Measurements from ENCODE around the gene MRPL2.
A peak's percentile ranks its signal among the peaks of the same experiment; 100 is the strongest.
"Not testable (repeated sequence)": the region's sequence is repeated elsewhere in the genome, so short reads cannot be mapped to it uniquely, and the experiment has no call there.

Gene MRPL2

DNA sequence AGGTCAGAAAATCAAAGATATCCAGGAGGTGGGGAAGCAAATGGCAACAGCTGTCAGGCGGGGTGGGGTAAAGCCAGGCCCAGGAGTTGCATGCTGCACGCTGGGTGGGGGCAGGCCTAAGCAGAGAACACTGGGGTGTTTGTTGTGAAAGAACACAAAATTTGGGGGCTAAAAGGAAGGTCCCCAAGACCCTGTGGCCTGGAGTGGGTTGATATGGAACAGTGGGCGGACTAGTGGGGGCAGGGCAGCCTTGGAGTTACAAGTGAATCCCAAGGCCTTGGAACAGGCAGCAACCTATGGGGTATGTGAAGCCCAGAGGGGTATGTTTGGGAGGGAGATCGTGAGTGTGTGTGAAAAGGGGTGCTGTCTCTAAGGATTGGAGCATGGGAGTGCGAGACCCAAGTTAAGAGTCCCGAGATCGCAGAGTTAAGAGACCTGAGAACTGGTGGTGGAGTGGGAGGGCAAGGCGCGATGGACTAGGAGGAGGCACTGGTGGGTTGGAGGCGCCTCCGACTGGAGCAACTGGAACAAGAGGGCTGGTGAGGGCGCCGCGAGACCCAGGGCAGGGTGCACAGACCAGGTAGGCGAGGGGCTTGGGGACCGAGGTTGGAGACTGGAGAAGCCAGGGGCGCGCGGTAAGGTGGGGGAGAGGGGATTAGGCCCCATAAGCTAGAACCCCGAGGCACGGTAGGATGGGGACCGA, 6.2 kb downstream of the MRPL2 start:
- DNase-seq (ENCODE audit: low spot score): no peak

DNA sequence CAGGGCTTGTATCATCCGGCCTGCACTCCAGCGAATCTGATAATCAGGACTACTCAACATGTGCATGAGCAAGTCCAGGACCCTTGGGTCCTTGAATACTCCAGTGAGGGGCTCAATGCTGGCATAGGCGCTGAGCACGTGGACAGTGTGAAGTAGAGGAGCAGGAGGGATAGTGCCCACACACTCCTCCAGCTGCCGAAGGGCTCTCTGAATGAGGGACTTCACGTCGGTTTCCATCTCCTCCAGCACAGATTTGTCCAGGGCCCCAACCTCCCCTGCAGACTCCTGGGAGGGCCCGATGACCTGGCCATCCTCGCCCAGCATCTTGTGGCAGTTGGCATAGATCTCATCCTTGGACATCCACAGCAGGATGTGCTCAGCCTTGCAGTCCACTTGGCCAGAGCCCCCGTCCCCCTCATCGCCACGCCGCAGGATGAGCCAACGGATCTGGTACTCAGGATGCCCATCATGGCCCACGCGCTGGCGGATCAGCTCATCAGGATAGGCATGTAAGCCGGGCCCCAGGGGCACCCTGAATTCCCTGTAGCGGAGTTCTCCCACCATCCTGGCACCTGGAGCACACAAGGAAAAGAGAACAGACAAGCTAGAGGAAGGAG, 6.9 kb downstream of the MRPL2 start:
- DNase-seq (ENCODE audit: low spot score): no peak

- no peak for DNase-seq (ENCODE audit: low spot score)
Measured at GRCh38 chr6:43050981-43051380, 8.3 kb downstream of the MRPL2 start.

- no peak for DNase-seq (ENCODE audit: low spot score)
Measured at GRCh38 chr6:43047998-43048397, 11.2 kb downstream of the MRPL2 start.

DNA sequence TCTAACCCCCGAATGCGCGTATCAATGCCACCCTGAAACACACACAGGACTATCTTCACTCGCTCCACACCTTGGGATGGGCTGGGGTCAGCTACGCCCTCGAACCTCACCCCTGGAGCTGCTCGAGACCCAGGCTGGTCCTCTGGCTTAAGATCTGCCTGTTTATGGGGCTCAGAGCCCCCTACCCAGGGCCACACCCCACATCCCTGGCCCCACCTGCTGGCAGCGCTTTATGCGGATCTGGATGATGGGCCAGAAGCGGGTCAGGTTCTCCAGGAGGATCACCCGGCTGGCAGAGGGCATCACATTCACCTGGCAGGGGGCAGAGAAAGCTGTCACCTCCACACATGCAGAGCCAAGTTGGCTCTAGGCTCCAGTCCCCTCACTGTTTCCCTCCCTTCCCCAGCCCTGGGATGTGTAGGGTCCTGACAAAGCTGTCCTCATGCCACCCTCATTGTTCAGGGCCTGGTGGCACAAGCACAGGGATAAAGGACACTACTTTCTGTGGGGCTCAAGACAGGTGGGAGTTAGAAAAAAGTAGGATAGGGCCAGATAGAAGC, 13.8 kb downstream of the MRPL2 start:
- no peak for DNase-seq (ENCODE audit: low spot score)

DNA sequence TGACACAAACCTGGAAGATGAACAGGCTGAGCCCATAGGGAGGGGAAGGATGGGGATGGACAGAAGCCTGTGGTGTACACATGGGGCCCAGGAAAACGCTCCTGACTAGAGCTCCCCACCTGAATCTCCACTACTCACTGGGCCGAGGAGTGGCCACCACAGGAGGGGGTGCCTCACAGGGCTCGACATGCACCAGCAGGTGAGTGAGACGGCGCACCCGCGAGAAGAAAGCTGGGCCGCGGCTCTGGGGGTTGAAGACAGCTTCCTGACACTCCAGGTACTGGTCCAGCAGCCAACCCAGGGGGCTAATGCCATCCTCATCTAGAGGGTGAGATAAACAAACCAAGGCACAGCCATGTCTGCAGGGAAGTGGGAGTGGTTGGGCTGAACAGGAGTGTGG, 15.9 kb downstream of the MRPL2 start:
- no peak for DNase-seq (ENCODE audit: low spot score)

DNA sequence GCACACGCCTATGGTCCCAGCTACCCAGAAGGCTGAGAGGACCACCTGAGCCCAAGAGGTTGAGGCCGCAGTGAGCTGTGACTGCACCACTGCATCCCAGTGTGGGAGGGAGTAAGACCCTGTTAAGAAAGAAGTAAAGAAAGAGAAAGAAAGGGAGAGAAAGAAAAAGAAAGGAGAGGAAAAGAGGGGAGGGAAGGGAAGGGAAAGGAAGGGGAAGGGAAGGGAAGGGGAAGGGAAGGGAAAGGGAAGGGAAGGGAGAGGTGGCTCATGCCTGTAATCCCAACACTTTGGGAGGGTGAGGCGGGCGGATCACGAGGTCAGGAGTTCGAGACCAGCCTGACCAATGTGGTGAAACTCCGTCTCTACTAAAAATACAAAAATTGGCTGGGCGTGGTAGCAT, 17.8 kb downstream of the MRPL2 start:
- not testable (repeated sequence) for DNase-seq (ENCODE audit: low spot score)

DNA sequence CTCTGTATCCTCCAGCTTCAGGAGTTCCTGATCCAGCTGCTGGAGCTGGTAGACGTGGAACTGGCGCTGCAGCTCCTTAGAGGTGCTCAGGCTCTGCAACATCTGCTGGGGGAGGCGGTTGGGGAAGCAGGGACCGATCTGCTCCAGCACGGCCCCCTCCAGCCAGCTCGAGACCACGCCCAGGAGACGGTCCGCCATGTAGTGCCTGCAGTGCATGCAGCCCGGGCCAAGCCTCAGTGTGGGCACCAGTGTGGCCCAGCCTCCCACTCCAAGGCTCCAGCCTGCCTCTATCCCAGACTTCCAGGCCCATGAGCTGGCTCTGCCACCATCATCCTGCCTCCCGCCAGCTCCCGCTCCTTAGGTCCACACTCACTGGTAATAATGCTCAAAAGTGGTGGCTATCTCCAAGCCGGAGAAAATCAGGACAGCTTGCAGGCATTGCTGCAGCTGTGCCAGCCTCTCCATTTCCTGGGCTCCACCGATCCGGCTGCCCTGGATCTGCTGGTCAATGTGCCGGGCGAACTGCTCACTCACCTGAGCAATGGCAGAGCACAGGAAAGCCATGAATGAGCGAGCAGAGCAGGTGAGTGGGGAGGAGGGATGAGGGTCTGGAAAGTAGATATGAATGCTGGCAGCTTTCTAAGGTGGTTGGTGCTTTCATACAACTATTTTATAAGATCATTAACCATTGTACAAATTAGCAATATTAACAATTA, 18.5 kb downstream of the MRPL2 start:
- DNase-seq (ENCODE audit: low spot score): no peak

GRCh38 chr6:43038727-43039126, 20.5 kb downstream of the MRPL2 start:
- DNase-seq (ENCODE audit: low spot score): no peak

GRCh38 chr6:43037706-43038105, 21.5 kb downstream of the MRPL2 start:
- DNase-seq (ENCODE audit: low spot score): no peak

DNA sequence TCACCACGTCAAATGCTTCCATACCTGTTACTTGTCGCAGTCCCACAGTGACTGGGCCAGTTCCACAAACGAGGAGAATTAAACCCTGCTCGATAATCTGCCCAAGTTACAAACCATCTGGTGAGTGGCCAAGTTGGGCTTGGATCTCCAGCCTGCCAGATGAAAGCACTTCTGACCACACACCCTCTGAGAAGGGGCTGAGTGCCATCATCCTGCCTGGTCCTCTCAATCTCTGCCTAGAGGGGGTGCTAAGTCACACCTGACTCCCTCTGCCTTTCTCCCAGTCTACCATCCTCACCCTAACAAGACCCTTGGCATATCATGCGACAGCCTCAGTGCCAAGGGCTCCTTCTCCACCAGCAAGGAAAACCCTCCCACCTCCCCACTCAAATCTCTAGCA, 22.0 kb downstream of the MRPL2 start:
- no peak for DNase-seq (ENCODE audit: low spot score)

DNA sequence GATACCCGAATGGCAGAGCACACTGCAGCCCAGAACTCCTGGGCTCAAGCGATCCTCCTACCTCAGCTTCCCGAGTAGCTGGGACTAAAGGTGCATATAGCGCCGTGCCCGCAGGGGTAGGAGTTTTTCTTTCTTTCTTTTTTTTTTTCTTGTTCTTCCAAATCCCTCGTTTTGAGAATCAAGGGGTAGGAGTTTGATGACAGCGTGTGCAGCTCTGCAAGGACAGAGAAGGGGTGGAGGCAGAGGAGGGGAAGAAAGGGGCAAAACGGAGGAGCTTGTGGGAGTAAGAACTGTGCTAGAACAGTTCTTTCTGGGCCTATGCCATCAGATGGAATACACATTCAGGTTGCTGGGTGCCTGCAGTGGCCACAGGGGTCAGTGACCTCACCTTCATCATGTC, 22.5 kb downstream of the MRPL2 start:
- DNase-seq (ENCODE audit: low spot score): no peak

DNA sequence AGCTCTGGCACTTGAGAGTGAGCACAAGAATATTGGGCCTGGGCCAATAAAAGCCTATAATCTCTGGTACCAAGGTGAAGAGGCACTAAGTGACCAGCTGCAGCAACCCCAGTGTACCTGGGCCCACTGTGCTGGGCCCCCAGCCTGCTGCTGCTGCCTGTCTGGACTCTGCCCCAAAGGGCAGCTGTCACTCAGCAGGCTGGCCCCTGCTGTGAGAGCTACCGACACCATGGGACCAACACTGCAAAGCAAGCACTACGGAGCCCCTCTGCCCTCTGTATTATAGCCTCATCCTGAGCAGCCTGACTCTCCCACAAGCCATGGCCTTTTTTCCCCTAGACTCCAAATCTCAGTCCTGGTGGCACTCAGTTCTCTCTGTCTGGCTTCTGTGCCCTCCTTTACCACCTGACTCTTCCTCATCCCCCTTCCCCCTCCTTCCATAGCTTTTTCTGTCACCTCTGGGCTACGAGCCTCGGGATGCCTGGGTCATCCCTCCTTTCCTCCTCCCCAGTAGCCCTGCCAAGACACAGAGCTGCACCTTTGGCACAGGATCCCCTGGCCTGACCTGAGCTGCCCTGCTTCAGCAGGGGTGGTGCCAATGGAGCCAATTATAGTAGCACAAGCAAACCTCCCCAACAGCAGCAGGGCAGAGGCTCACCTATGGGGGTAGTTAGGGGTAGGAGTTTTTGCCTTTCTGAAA, 23.6 kb downstream of the MRPL2 start:
- DNase-seq (ENCODE audit: low spot score): no peak

- DNase-seq (ENCODE audit: low spot score): no peak
Measured at GRCh38 chr6:43034190-43034525, 25.1 kb downstream of the MRPL2 start.

DNA sequence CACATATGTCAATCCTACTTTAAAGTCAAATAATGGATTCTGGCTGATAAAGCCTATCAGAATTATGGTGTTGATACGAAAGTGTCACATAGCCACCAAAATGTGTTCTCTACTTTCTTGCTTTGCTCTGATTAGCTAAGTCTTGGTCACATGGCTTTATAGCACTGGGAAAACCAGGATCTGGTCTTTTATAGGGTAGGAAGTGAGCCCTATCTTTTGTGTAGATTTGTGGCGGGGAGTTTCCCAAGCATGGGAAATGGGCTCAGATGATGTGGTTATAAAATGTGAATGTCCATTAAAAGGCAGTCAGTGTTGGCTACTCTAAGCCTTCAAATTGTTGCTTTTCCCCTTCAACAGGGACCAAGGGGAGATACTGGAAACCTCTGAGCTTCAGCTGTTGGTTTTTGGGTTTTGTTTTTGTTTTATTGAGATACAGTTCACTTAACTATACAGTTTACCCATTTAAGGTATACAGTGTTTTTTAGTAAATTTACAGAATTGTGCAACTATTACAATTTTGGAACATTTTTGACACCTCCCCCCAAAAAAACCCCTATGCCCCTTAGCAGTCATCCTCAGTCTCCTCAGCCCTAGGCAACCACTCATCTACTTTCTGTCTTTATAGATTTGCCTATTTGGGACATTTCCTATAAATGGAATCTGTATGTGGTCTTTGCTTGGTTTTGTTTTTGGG, 25.6 kb downstream of the MRPL2 start:
- DNase-seq (ENCODE audit: low spot score): no peak

- DNase-seq (ENCODE audit: low spot score): no peak
Measured at GRCh38 chr6:43032326-43032725, 26.9 kb downstream of the MRPL2 start.

DNA sequence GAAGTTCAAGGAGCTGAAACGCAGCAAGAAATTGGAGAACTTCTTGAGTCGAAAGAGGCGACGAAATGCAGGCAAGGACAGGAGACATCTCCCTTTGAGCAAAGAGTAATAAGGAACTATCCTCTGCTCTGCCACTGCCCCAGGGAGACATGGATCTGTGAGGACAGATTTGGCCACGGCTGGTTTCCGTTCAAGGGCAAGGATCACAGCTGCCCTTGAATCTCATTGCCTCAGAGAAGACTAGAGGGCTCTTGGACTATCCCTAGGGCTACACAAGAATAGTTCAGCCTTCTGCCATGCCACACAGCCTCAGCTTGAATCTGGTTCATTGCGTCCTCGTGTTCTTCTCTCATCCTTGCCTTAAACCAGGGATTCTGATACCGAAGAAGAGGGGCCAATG, 30.1 kb downstream of the MRPL2 start:
- DNase-seq (ENCODE audit: low spot score): no peak

DNA sequence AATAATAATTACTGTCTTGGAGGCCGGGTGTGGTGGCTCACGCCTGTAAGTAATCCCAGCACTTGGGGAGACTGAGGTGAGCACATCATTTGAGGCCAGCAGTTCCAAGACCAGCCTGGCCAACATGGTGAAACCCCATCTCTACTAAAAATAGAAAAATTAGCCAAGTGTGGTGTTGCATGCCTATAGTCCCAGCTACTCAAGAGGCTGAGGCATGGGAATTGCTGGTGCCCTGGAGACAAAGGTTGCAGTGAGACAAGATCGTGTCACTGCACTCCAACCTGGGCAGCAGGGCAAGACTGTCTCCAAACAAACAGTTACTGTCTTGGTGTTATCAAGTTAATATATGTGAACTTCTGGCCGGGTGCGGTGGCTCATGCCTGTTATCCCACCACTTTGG, 32.9 kb downstream of the MRPL2 start:
- DNase-seq (ENCODE audit: low spot score): no peak

DNA sequence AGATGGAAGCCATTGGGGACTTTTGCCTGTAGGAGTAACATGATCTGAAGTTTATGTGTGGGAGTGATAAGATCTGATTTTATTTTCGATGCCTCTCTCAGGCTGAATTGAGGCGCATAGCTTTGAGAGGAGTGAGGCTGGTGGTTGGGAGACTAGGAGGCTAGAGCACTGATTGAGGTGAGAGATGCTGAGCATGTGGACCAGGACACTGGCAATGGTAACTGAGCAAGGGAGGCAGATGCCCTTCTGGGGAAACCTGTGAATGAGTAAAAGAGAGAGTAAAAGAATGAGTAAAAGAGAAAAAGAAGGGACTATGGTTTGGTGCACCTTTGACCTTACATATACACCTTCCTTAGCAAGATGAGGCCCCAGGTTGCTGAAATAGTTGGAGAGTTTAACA, 34.8 kb downstream of the MRPL2 start:
- no peak for DNase-seq (ENCODE audit: low spot score)

- DNase-seq (ENCODE audit: low spot score): peak; percentile 83
Measured at GRCh38 chr6:43021270-43022047, 37.8 kb downstream of the MRPL2 start, which contains the start of gene RRP36. TSS of gene RRP36 (plus strand) at chr6:43021623. CDS start at chr6:43021655, 32 bp downstream.

GRCh38 chr6:43020847-43021246, 38.4 kb downstream of the MRPL2 start:
- DNase-seq (ENCODE audit: low spot score): peak; percentile 14
